Right lobe of liver (tissue), 6 donors: ENCODE measurements around the gene PRRT3. TPM values are rescaled to one million over a fixed set of nuclear protein-coding genes. Genes with fewer than 3 reads are reported as not detected.
A peak's percentile ranks its signal among the peaks of the same experiment; 100 is the strongest.

Experiments
- ATAC-seq, 4 donors: fragments of 200-7000 bp; cut with Tn5 transposase; one replicate each; pipeline ENCODE4 v1.9.1; 2020; ENCODE audit warnings: mild to moderate bottlenecking in 4 of 4, moderate library complexity in 4 of 4
- DNase-seq, 3 donors: peaks; one replicate each; pipeline ENCODE4 v3.0.0-alpha.2; 2020
- H3K27ac ChIP-seq, 3 donors: fragments of 200-600 bp; one replicate each; pipeline ENCODE4 v1.8.0; 2022
- H3K27me3 ChIP-seq, 2 donors: fragments of 200-600 bp; one replicate each; pipeline ENCODE4 v1.8.0; 2022
- H3K36me3 ChIP-seq, 4 donors: fragments of 200-600 bp; sonication (generic) in 1 of 4; one replicate each; pipeline versions ENCODE4 v1.5.1 to v1.8.0; 2017 to 2022; ENCODE audit warnings: control low read depth in 1 of 4
- H3K4me1 ChIP-seq, 4 donors: fragments of 200-600 bp; sonication (generic) in 1 of 4; one replicate each; pipeline versions ENCODE4 v1.5.1 to v1.8.0; 2017 to 2022; ENCODE audit warnings: control low read depth in 1 of 4
- H3K4me3 ChIP-seq, 3 donors: fragments of 200-600 bp; one replicate each; pipeline ENCODE4 v1.8.0; 2022
- H3K9me3 ChIP-seq, 4 donors: fragments of 200-600 bp; sonication (generic) in 1 of 4; one replicate each; pipeline versions ENCODE4 v1.5.1 to v1.8.0; 2017 to 2022; ENCODE audit warnings: control low read depth in 1 of 4
- POLR2A ChIP-seq: fragments of 450-650 bp; IDR thresholded peaks from one replicate; pipeline ENCODE4 v1.6.1; 2017; ENCODE audit warnings: antibody characterized with exemption, mild to moderate bottlenecking
- WGBS: methylation state at CpG from one replicate; pipeline ENCODE4 v1.1.6; 2018; ENCODE audit warnings: low coverage, low lambda C conversion rate; ENCODE audit not compliant: insufficient coverage; ENCODE audit errors: missing lambda C conversion rate; 5-methylcytosine and 5-hydroxymethylcytosine counted together
- intact Hi-C, 2 donors: fragments of 100-400 bp; cut with DNase I; formaldehyde crosslinking; loops; one replicate each; pipeline versions ENCODE4 v1.11.2 to v1.14.1; 2022
- total RNA-seq, 6 experiments: library from RNA; depleted of rRNA in 2 of 6; stranded (reverse); fragments of >200 nt in 2 of 6; fragmentation: NEBNext Ultra II Directional in 3 of 6; extraction: Animal tissue kit (Norgen Biotek cat#: 25700) in 3 of 6; gene quantifications; one replicate each; pipeline versions ENCODE4 v1.1.0 to v1.2.4, GENCODE V29; 2016 to 2023
- TF ChIP-seq, protein P1 (sequence below), 4 donors: fragments of 200-600 bp in 3 of 4; fragments of 450-650 bp in 1 of 4; IDR thresholded peaks; one replicate each; pipeline versions ENCODE4 v1.5.1 to v1.8.0; 2016 to 2022; ENCODE audit warnings: antibody characterized with exemption in 4 of 4, mild to moderate bottlenecking in 2 of 4
- donor health status: DM: no; HTN: yes; CAD: no.
- donor health status: DM: no; HTN: no; CAD: no.
- donor health status: DM: no; HTN: no; CAD: no.
- donor health status: DM: no; HTN: yes; CAD: no.
- donor health status: DM: no; HTN: yes; CAD: no.

PRRT3 gene
- total RNA-seq, 6 experiments from 2014 or later = 0.19 to 0.92 (median 0.35) TPM

DNA sequence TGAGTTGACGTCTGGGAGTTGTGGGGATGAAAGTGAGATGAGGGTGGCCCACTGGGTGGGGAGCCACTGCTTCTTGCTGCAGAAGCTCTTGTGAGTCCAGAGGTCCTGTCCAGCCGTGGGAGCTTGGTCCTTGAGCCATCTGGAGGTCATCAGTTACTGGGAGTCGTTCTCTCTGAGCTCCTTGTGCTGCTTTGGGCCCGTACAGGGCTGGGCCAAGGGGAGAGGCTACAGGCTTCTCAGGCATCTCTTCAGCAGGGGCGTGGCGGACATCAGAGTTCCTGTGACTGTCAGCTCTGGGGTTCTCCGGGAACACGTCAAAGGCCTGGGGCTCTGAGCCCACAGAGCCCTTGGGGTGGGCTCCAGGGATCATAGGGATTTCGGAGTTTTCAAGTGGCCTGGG, 2.6 kb downstream of the PRRT3 start:
- Histone ChIP-seq H3K27me3 (no peaks in the 10 kb centered on the region), H3K4me1 (peaks cover 0 to 16% (median 0%) of the 10 kb centered on the region in 4 donors), H3K36me3 (no peaks in the 10 kb centered on the region), H3K9me3 (no peaks in the 10 kb centered on the region), H3K4me3 (no peak overlapping the region), H3K27ac (no peak overlapping the region)
- intact Hi-C loops = no loop called here
- WGBS = 97% methylated on average over 4 of the region's 9 CpGs
- DNase-seq (no peak), ATAC-seq (no peak)
- TF ChIP-seq POLR2A = no peak
- TF ChIP-seq, protein P1, sequence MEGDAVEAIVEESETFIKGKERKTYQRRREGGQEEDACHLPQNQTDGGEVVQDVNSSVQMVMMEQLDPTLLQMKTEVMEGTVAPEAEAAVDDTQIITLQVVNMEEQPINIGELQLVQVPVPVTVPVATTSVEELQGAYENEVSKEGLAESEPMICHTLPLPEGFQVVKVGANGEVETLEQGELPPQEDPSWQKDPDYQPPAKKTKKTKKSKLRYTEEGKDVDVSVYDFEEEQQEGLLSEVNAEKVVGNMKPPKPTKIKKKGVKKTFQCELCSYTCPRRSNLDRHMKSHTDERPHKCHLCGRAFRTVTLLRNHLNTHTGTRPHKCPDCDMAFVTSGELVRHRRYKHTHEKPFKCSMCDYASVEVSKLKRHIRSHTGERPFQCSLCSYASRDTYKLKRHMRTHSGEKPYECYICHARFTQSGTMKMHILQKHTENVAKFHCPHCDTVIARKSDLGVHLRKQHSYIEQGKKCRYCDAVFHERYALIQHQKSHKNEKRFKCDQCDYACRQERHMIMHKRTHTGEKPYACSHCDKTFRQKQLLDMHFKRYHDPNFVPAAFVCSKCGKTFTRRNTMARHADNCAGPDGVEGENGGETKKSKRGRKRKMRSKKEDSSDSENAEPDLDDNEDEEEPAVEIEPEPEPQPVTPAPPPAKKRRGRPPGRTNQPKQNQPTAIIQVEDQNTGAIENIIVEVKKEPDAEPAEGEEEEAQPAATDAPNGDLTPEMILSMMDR (IDR thresholded peaks at IDR 0.05) = no peak

DNA sequence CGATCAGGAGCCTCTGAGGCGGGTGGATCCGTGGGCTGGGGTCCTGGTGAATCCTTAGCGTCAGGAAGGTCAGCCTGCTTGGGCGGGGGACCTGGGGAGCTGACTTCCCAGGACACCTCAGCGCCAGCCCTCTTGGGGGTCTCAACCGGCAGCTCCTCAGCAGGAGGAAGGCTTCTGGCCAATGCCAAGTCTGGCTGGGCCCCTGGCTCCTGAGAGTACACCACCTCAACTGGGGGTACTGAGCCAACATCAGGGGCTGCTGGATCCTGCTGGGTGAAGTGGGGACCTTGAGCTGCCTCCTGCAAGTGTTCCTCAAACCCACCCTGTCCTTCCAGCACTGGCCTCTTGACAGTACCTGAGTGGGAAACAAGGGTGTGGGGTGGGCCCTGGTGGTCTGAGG, 3.1 kb downstream of the PRRT3 start:
- no peak for ATAC-seq
- no CpG with 5 or more reads among the region's 7 CpGs for WGBS
- Histone ChIP-seq H3K36me3 (no peaks in the 10 kb centered on the region), H3K9me3 (no peaks in the 10 kb centered on the region), H3K27ac (no peak overlapping the region), H3K27me3 (no peaks in the 10 kb centered on the region), H3K4me3 (no peak overlapping the region), H3K4me1 (peaks cover 0 to 16% (median 0%) of the 10 kb centered on the region in 4 donors)
- intact Hi-C loops = no loop called here
- no peak for DNase-seq
- TF ChIP-seq POLR2A = no peak
- TF ChIP-seq, protein P1 (IDR thresholded peaks at IDR 0.05) = no peak

DNA sequence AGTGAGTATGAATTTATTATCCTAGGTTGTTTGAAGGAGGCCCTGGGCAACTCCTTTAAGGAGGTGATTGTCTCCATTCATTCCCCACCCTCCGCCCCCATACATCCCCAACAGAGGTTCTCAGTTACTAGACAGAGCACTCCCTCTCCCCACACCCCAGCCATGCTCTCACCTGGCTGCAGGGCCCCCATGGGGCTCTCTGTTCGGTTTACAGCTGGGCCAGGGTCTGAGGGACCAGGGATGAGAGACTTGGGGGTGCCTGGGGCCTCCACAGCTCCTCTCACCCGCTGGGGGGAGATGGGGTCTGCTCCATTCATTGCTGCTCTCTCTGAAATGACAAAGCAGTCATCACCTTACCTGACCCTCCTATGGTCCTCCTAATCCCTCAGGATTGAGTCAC, 3.6 kb downstream of the PRRT3 start:
- no peak for ATAC-seq
- WGBS = 84% methylated on average over 2 of the region's 3 CpGs
- TF ChIP-seq, protein P1 (IDR thresholded peaks at IDR 0.05) = no peak
- no peak for TF ChIP-seq POLR2A
- H3K27ac ChIP-seq = no peak overlapping the region
- H3K27me3 ChIP-seq = no peaks in the 10 kb centered on the region
- peaks cover 0 to 16% (median 0%) of the 10 kb centered on the region in 4 donors for H3K4me1 ChIP-seq
- intact Hi-C loops = no loop called here
- H3K9me3 ChIP-seq = no peaks in the 10 kb centered on the region
- H3K4me3 ChIP-seq = no peak overlapping the region
- no peak for DNase-seq
- H3K36me3 ChIP-seq = no peaks in the 10 kb centered on the region

DNA sequence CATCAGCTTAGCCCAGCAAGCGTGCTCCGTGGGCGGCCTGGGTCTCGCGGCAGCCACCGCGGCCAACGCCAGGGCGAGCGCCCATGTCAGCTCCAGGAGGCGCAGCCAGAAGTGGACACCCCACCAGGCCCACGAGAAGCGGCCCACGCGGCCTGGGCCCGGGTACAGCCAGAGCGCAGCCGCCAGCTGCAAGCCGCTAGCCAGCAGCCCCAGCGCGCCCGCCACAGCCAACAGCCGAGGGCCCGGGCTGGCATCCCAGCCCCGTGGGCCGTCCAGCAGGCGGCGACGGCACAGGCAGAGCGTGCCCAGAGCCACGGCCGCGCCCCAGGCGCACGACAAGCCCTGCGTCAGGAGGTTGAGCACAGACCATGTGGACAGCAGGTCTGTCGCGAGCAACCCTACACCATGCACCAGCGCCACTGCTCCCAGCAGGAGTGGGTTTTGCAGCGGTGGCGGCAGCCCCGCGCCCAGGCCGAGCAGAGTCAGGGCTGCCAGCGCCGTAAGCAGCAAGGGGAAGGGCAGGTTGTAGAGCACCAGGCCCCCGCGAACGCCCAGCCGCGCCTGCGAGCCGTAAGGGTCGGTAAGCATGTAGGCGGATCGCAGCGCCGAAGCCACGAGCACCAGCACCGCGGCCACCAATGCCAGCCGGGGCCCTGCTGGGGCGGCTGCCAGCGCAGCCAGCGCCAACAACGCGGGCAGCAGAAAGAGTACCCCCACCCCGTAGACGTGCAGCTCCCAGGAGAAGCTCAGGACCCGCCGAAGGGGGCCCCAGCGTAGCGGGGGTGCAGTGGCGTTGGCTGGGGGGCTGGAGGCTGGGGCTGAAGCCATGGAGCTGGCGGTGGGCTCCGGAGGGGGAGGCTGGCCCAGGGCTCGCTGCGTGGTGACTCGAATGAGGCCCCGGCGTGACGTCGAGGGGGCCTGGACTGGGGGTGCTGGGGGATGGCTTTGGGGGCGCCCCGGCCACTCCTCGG, 4.9 kb downstream of the PRRT3 start:
- intact Hi-C loops = no loop called here
- Histone ChIP-seq H3K4me3 (peak overlapping the region; percentile 38 to 56 (median 49)), H3K4me1 (peaks cover 0 to 16% (median 0%) of the 10 kb centered on the region in 4 donors), H3K36me3 (peaks cover 0 to 8% (median 0%) of the 10 kb centered on the region in 4 donors), H3K27me3 (no peaks in the 10 kb centered on the region), H3K27ac (peak overlapping the region in 2 of 3 donors; percentile 0 to 52), H3K9me3 (no peaks in the 10 kb centered on the region)
- WGBS = 40% methylated on average over 18 of the region's 86 CpGs
- DNase-seq (peak; percentile 80 to 86 (median 82)), ATAC-seq (peak; percentile 81 to 87 (median 85))
- peak; percentile 25 for TF ChIP-seq POLR2A
- TF ChIP-seq, protein P1 (IDR thresholded peaks at IDR 0.05) = peak; percentile 49 to 72 (median 58)
